Epithelial cell of proximal tubule (primary cell): ENCODE measurements around the gene GSTP1. TPM values are rescaled to one million over a fixed set of nuclear protein-coding genes. Genes with fewer than 3 reads are reported as not detected.
A peak's percentile ranks its signal among the peaks of the same experiment; 100 is the strongest.
"Not testable (repeated sequence)": the region's sequence is repeated elsewhere in the genome, so short reads cannot be mapped to it uniquely, and the experiment has no call there.

ENCODE experiments used
- DNase-seq: peaks from one replicate; pipeline ENCODE4 v3.0.0-alpha.2; 2011; ENCODE audit warnings: low read depth
- H3K4me3 ChIP-seq: 2 replicates; pipeline ENCODE4 v1.5.1; 2011; ENCODE audit warnings: low read depth, mild to moderate bottlenecking, low read length
- total RNA-seq: library from RNA; depleted of rRNA; stranded (reverse); fragments of >200 nt; gene quantifications from 2 replicates; pipeline ENCODE4 v1.2.3, GENCODE V29; 2015
- TF ChIP-seq, protein P1 (sequence below): conservative IDR thresholded peaks from 2 replicates; pipeline ENCODE4 v1.5.1; 2012; ENCODE audit warnings: low read depth, mild to moderate bottlenecking, low read length

Gene GSTP1
- total RNA-seq, 1 donor from 2014 or later, result 3,355 TPM

DNA sequence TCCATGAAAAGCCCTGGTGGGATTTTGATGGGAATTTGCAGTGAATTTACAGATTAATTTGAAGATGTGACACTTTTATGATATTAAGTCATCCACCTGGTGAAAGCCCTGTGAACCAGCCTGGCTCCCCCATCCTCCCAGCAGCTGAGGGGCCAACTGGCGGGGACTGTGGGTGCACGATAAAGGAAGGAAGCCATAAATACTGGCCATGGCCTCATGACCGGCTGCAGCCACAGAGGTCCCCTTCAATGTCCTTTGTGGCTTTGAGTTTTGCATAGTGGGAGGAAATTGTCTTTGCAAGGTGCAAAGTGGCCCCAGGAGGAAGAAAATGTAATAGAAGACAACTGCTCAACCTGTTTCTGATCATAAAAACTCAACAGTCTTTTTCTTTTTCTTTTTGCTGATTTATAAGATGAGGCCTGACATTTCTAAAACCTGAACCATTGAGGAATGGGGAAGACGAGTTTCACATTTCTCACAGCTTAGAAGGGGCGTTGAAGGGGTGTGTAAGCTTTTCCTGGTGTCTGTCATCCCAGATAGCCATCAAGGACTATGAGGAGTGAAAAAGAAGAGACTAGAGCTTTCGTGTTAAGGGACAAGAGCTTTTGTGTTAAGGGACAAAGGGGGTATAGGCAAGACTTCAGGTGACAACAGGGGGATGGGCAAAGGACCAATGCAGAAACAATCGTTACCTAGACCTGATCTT is 16.9 kb downstream of the GSTP1 start:
- TF ChIP-seq, protein P1, sequence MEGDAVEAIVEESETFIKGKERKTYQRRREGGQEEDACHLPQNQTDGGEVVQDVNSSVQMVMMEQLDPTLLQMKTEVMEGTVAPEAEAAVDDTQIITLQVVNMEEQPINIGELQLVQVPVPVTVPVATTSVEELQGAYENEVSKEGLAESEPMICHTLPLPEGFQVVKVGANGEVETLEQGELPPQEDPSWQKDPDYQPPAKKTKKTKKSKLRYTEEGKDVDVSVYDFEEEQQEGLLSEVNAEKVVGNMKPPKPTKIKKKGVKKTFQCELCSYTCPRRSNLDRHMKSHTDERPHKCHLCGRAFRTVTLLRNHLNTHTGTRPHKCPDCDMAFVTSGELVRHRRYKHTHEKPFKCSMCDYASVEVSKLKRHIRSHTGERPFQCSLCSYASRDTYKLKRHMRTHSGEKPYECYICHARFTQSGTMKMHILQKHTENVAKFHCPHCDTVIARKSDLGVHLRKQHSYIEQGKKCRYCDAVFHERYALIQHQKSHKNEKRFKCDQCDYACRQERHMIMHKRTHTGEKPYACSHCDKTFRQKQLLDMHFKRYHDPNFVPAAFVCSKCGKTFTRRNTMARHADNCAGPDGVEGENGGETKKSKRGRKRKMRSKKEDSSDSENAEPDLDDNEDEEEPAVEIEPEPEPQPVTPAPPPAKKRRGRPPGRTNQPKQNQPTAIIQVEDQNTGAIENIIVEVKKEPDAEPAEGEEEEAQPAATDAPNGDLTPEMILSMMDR, result no peak
- H3K4me3 ChIP-seq, result no peak overlapping the region
- no peak for DNase-seq

DNA sequence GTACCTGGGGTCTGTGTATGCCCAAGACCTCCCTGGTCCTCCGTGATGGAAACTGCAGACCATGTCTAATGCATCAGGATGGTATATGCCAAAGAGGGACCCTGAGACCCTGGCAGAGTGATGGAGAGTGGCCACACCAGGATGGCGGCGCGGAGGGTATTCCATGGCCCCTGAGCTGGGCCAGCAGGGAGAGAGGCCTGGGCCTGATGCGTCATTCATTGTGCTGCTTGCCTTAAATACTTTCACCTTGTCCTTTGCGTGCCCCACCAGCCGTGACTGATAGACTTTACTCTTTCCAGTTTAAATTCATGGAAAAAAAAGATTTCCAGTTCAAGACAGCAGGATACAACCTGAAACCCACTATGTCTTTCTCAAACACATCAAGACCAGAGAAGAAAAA is 17.5 kb downstream of the GSTP1 start:
- TF ChIP-seq, protein P1, result no peak
- no peak for DNase-seq
- no peak overlapping the region for H3K4me3 ChIP-seq

DNA sequence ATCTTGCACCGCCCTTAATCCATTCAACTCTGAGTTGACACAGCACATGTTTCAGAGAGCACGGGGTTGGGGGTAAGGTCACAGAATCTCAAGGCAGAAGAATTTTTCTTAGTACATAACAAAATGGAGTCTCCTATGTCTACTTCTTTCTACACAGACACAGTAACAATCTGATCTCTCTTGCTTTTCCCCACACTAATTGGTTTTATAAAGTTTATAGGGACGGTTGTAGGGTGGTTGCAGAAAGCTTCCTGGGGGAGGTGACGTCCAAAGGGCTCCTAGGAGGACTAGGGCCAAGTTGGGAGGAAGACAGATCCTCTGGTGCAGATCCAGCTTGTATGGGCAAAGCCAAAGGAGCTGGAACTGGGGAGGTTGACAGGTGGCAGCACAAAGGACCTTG is 20.5 kb downstream of the GSTP1 start:
- not testable (repeated sequence) for H3K4me3 ChIP-seq, DNase-seq

DNA sequence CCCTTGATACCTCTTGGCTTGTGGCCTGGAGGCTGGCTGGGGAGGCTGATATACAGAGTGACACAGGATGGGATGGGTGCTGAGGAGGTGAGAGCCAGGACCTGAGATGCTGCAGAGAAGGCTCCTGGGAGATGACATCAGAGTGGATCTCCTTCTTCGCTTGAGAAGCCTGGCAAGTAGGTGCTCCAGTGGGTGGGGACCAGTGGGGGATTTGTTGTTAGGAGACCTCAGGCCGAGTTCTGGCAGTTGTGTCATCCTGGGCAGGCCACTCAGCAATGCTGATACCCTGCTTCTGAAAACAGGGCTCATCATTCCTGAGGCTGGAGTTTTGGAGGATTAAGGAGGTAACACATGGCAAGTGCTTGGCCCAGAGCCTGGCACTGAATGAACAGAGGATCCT is 21.2 kb downstream of the GSTP1 start:
- H3K4me3 ChIP-seq, result no peak overlapping the region
- TF ChIP-seq, protein P1, result no peak
- no peak for DNase-seq

DNA sequence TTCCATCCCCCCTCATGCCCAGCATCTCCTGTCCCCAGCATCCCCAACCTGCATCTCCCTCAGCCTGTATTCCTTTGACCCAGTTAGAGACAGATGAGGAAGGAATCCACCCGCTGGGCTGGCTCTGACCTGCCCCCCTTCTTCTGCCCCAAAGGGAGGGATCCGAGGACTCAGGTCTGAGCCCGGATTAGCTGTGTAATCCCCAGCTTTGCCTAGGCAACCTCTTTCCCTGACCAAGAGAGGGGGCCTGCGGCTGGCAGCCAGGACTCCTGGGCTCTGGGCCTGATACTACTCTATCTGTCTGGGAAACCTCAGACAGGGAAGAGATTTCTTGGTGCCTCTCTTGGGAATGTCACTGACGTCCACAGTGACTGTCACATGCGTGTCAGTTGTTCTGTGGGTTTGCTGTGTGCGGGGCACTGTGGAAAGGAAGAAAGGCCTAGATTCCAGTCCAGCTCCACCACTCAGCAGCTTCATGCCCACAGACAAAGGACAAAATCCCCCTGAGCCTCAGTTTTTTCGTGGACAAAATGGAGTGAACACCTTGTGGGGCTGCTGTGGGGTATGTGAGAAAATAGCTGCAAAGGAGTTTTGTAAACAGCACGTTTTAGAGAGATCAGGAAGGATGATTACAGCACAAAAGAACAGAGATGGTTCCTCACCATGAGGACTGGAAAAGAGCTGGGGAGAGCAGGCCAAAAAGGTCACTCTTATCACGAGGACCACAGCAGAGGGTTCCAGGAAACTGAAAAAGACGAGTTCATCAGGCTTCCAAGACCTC is 21.8 kb downstream of the GSTP1 start:
- no peak overlapping the region for H3K4me3 ChIP-seq
- TF ChIP-seq, protein P1, result no peak
- no peak for DNase-seq

DNA sequence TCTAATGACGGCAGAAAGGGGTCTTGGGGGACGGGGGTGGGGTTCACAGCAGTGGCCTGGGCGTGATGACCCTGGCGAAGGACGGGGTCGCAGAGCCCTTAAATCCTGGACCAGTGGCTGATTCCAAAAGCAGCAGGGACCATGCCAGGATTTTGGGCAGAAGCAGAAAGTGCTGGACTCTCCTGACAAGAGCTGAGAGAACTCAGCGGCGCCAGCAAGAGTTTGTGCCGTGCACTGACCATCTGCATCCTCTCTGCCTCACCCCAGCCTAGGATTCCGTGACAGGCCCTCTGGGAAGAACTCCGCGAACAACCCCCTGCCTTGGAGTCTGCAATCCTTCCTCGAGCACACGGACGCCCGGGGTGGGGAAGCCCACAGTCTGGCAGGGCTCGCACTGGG is 22.5 kb downstream of the GSTP1 start:
- TF ChIP-seq, protein P1, result no peak

DNA sequence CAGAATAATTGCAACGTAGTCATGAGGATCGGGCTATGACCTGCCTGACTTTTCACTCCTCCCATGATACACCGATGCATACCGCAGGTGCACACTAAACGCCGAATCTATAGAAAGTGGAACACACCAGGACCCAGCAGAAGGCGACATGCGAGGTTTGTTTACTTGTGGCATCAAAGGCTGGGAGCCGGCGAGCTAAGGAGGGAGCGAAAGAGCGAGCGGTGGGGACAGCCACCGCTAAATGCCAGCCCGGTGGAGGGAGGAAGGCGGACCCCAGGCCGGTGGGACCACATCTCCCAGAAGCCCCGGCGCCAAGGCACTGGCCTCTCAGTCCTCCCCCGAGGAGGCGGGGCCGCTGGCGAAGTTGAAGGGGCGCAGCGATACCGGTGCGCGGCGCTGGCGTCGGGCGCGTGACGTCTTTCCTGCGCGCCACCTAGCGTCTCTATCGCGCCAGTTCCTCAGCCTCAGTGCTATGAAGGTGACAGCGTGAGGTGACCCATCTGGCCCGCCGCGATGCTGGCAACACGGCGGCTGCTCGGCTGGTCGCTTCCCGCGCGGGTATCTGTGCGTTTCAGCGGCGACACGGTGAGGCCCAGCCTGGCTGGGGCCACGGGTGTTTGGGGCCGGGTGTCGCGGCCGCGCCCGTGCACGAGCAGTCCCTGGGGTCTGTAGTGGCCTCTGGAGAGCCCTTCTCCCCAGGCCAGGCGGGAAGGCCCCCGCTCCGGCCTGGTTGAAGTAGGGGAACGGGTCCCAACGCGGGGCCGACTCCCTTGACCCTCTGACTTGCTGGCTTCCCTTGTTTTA is 23.1 kb downstream of the GSTP1 start, which contains the start of gene NDUFV1:
NDUFV1 (plus strand) TSS at position 445 of the 804 bp plus-strand sequence; CDS start at position 514, 69 bp downstream.
- H3K4me3 ChIP-seq, result peak within 1 kb of the TSS; percentile 78
- no peak for DNase-seq
- TF ChIP-seq, protein P1, result peak; percentile 50

More for the DNA sequence above, 22.5 kb downstream of the GSTP1 start:
- no peak for DNase-seq
- H3K4me3 ChIP-seq, result peak overlapping the region; percentile 78
